Measurements from ENCODE around the gene ZNF282. TPM values are rescaled to one million over a fixed set of nuclear protein-coding genes. Genes with fewer than 3 reads are reported as not detected.
"Not testable (repeated sequence)": the region's sequence is repeated elsewhere in the genome, so short reads cannot be mapped to it uniquely, and the experiment has no call there.

The ZNF282 gene
- total and polyA plus RNA-seq, 2 donors from 2014 or later, result 9.3 to 24.5 TPM

DNA sequence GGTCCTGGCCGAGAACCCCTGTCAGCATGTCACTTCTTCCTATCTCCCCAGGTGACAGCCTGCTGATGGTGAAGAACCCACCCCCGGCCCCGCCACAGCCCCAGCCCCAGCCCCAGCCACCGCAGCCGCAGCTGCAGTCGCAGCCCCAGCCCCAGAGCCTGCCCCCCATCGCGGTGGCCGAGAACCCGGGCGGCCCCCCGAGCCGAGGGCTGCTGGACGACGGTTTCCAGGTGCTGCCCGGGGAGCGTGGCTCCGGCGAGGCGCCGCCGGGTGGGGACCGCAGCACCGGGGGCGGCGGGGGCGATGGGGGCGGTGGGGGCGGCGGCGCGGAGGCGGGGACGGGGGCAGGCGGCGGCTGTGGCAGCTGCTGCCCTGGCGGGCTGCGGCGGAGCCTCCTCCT lies 28.4 kb downstream of the ZNF282 start:
- DNase-seq (no peak), FAIRE-seq (no peak)
- Histone ChIP-seq H3K4me3 (ENCODE audit: low read length in 3 of 3) (no peak overlapping the region), H3K27ac (ENCODE audit: low read depth in 2 of 2, low read length in 2 of 2) (no peak overlapping the region), H3K4me1 (ENCODE audit: control insufficient read depth in 2 of 3, insufficient read depth in 2 of 3, low read depth in 1 of 3, low read length in 3 of 3) (no peaks in the 10 kb centered on the region), H3K36me3 (ENCODE audit: control insufficient read depth in 2 of 3, insufficient read depth in 3 of 3, low read length in 3 of 3) (peaks cover 0 to 8% (median 3%) of the 10 kb centered on the region in 3 donors), H3K27me3 (ENCODE audit: control insufficient read depth, insufficient read depth, low read length) (no peaks in the 10 kb centered on the region), H3K9me3 (ENCODE audit: control insufficient read depth in 2 of 3, insufficient read depth in 1 of 3, low read length in 3 of 3) (no peaks in the 10 kb centered on the region), H3K9ac (ENCODE audit: low read length in 3 of 3) (no peak overlapping the region)
- intact Hi-C loops (cut with DNase I), result no loop called here
- TF ChIP-seq, protein P1, sequence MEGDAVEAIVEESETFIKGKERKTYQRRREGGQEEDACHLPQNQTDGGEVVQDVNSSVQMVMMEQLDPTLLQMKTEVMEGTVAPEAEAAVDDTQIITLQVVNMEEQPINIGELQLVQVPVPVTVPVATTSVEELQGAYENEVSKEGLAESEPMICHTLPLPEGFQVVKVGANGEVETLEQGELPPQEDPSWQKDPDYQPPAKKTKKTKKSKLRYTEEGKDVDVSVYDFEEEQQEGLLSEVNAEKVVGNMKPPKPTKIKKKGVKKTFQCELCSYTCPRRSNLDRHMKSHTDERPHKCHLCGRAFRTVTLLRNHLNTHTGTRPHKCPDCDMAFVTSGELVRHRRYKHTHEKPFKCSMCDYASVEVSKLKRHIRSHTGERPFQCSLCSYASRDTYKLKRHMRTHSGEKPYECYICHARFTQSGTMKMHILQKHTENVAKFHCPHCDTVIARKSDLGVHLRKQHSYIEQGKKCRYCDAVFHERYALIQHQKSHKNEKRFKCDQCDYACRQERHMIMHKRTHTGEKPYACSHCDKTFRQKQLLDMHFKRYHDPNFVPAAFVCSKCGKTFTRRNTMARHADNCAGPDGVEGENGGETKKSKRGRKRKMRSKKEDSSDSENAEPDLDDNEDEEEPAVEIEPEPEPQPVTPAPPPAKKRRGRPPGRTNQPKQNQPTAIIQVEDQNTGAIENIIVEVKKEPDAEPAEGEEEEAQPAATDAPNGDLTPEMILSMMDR (IDR thresholded peaks at IDR 0.05; ENCODE audit: borderline replicate concordance, extremely low read depth, insufficient read depth), result no peak

- no peaks in the 10 kb centered on the region for H3K27me3 ChIP-seq (ENCODE audit: control insufficient read depth, insufficient read depth, low read length)
- peaks cover 0 to 7% (median 3%) of the 10 kb centered on the region in 3 donors for H3K36me3 ChIP-seq (ENCODE audit: control insufficient read depth in 2 of 3, insufficient read depth in 3 of 3, low read length in 3 of 3)
- no peak overlapping the region for H3K9ac ChIP-seq (ENCODE audit: low read length in 3 of 3)
- no peak overlapping the region for H3K4me3 ChIP-seq (ENCODE audit: low read length in 3 of 3)
- H3K9me3 ChIP-seq (ENCODE audit: control insufficient read depth in 2 of 3, insufficient read depth in 1 of 3, low read length in 3 of 3), result no peaks in the 10 kb centered on the region
- H3K27ac ChIP-seq (ENCODE audit: low read depth in 2 of 2, low read length in 2 of 2), result no peak overlapping the region
- TF ChIP-seq, protein P1 (IDR thresholded peaks at IDR 0.05; ENCODE audit: borderline replicate concordance, extremely low read depth, insufficient read depth), result no peak
- no peak for FAIRE-seq
- H3K4me1 ChIP-seq (ENCODE audit: control insufficient read depth in 2 of 3, insufficient read depth in 2 of 3, low read depth in 1 of 3, low read length in 3 of 3), result no peaks in the 10 kb centered on the region
- intact Hi-C loops (cut with DNase I), result no loop called here
- no peak for DNase-seq
Observed at GRCh38 chr7:149224352-149224751, 29.0 kb downstream of the ZNF282 start.

DNA sequence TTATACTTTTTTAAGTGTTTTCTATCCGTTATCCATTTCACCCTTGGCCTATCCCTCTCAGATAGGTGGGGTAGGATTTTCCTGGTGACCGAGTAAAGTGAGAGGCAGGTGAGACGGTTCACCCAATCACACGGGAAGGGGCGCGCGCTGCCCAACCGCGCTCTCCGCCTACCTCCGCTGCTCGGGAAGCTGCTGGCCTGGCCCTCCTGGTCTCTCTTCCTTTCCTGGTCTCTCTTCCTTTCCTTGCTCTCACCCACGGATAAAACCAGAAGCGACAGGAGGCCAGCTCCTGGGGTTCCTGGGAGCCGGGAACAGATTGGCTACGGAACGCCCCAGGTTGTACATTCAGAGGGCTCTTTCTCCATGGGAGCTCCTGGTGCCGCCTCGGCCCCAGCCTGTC lies 29.8 kb downstream of the ZNF282 start:
- Histone ChIP-seq H3K27me3 (ENCODE audit: control insufficient read depth, insufficient read depth, low read length) (no peaks in the 10 kb centered on the region), H3K4me3 (ENCODE audit: low read length in 3 of 3) (no peak overlapping the region), H3K36me3 (ENCODE audit: control insufficient read depth in 2 of 3, insufficient read depth in 3 of 3, low read length in 3 of 3) (peaks cover 0 to 7% (median 0%) of the 10 kb centered on the region in 3 donors), H3K4me1 (ENCODE audit: control insufficient read depth in 2 of 3, insufficient read depth in 2 of 3, low read depth in 1 of 3, low read length in 3 of 3) (no peaks in the 10 kb centered on the region), H3K9me3 (ENCODE audit: control insufficient read depth in 2 of 3, insufficient read depth in 1 of 3, low read length in 3 of 3) (no peaks in the 10 kb centered on the region), H3K27ac (ENCODE audit: low read depth in 2 of 2, low read length in 2 of 2) (no peak overlapping the region), H3K9ac (ENCODE audit: low read length in 3 of 3) (no peak overlapping the region)
- DNase-seq, result no peak
- FAIRE-seq, result no peak
- TF ChIP-seq, protein P1 (IDR thresholded peaks at IDR 0.05; ENCODE audit: borderline replicate concordance, extremely low read depth, insufficient read depth), result no peak
- intact Hi-C loops (cut with DNase I), result no loop called here

DNA sequence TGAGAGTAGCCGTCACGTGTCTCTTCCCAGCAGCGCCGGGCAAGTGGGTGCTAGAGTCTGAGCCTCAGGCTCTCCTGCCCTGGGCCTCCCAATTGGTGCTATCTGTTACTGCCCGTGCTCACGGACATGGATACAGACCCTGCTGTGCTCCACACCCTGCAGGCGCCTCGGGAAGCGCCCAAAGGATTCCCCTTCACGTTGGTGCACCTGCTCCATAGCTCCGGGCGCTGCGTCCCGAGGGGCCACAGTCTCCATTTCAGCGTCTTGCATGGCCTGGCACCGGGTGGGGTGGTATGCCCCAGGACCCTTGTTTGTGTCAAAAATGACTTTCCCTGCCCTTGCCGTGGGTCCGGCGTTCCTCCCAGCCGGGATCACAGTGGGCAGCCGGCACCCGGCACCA lies 30.3 kb downstream of the ZNF282 start:
- DNase-seq (no peak), FAIRE-seq (no peak)
- TF ChIP-seq, protein P1 (IDR thresholded peaks at IDR 0.05; ENCODE audit: borderline replicate concordance, extremely low read depth, insufficient read depth), result no peak
- Histone ChIP-seq H3K9me3 (ENCODE audit: control insufficient read depth in 2 of 3, insufficient read depth in 1 of 3, low read length in 3 of 3) (no peaks in the 10 kb centered on the region), H3K27ac (ENCODE audit: low read depth in 2 of 2, low read length in 2 of 2) (no peak overlapping the region), H3K4me3 (ENCODE audit: low read length in 3 of 3) (no peak overlapping the region), H3K4me1 (ENCODE audit: control insufficient read depth in 2 of 3, insufficient read depth in 2 of 3, low read depth in 1 of 3, low read length in 3 of 3) (no peaks in the 10 kb centered on the region), H3K36me3 (ENCODE audit: control insufficient read depth in 2 of 3, insufficient read depth in 3 of 3, low read length in 3 of 3) (peaks cover 0 to 5% (median 0%) of the 10 kb centered on the region in 3 donors), H3K27me3 (ENCODE audit: control insufficient read depth, insufficient read depth, low read length) (no peaks in the 10 kb centered on the region), H3K9ac (ENCODE audit: low read length in 3 of 3) (no peak overlapping the region)
- intact Hi-C loops (cut with DNase I), result no loop called here

- H3K4me3 ChIP-seq (ENCODE audit: low read length in 3 of 3); intact Hi-C loops (cut with DNase I); H3K36me3 ChIP-seq (ENCODE audit: control insufficient read depth in 2 of 3, insufficient read depth in 3 of 3, low read length in 3 of 3); H3K27ac ChIP-seq (ENCODE audit: low read depth in 2 of 2, low read length in 2 of 2); DNase-seq; H3K4me1 ChIP-seq (ENCODE audit: control insufficient read depth in 2 of 3, insufficient read depth in 2 of 3, low read depth in 1 of 3, low read length in 3 of 3); H3K27me3 ChIP-seq (ENCODE audit: control insufficient read depth, insufficient read depth, low read length); H3K9ac ChIP-seq (ENCODE audit: low read length in 3 of 3); H3K9me3 ChIP-seq (ENCODE audit: control insufficient read depth in 2 of 3, insufficient read depth in 1 of 3, low read length in 3 of 3); FAIRE-seq: not testable (repeated sequence)
Observed at GRCh38 chr7:149226366-149226765, 31.0 kb downstream of the ZNF282 start.
